NCI-H226 (cell line): Measurements from ENCODE around the gene PTPRN2.
A peak's percentile ranks its signal among the peaks of the same experiment; 100 is the strongest.
"Not testable (repeated sequence)": the region's sequence is repeated elsewhere in the genome, so short reads cannot be mapped to it uniquely, and the experiment has no call there.

Source experiments
- DNase-seq: peaks from one replicate; pipeline ENCODE4 v3.0.0-alpha.2; 2015

The PTPRN2 gene

DNA sequence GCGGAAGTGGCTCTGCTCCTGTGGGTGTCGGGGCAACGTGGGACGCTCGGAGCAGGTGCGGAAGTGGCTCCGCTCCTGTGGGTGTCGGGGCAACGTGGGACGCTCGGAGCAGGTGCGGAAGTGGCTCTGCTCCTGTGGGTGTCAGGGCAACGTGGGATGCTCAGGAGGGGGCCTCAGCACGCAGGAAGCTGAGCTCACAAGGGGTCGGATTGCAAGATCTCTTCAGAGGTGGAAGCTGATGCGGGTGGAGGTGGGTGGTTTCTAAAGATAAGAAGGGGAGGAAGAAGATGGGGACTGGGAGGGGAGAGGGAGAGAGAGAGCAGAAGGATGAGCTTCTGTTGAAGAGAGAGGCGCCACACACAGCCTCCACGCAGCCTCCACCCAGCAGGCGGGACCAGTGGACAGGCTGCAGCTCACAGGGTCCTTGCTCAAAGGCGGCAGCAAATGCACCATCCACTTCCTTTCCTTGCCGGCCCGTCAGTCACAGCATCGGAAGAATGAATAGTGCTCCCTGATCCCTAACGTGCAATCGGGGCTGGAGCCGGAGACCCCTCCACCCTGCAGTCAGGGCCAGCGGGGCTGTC, 78.7 kb downstream of the PTPRN2 start:
- DNase-seq, result no peak

DNA sequence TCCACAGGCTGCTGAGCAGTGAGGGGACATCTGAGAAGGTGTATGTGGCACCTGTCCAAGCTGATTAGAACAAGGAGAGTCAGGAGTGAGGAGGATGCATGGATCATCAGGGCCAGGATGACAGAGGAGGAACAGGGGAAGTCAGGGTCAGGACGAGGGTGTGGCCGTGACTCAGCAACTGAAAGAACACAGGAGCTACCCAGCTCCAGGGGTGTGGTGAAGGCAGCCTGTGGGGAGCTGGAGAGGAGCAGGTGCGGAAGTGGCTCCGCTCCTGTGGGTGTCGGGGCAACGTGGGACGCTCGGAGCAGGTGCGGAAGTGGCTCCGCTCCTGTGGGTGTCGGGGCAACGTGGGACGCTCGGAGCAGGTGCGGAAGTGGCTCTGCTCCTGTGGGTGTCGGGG, 79.3 kb downstream of the PTPRN2 start:
- DNase-seq, result not testable (repeated sequence)

DNA sequence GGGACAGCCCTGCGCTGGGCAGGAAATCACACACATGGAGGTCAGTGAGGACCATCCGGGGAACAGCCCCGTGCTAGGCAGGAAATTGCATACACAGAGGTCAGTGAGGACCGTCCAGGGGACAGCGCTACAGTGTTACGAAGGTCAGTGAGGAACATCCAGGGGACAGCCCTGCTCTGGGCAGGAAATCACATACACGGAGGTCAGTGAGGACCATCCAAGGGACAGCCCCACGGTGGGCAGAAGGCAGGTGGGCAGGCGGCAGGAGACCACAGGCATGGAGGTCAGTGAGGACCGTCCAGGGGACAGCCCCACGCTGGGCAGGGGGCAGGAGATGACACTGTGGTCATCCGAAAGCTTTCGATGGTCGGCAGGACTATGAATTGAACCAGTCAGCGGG, 79.7 kb downstream of the PTPRN2 start:
- DNase-seq, result no peak

DNA sequence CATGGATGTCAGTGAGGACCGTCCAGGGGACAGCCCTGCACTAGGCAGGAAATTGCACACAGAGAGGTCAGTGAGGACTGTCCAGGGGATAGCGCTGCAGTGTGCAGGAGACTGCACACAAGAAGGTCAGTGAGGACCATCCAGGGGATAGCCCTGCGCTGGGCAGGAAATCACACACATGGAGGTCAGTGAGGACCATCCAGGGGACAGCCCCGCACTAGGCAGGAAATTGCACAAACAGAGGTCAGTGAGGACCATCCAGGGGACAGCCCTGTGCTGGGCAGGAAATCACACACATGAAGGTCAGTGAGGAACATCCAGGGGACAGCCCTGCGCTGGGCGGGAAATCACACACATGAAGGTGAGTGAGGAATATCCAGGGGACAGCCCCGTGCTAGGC, 80.4 kb downstream of the PTPRN2 start:
- DNase-seq, result not testable (repeated sequence)

DNA sequence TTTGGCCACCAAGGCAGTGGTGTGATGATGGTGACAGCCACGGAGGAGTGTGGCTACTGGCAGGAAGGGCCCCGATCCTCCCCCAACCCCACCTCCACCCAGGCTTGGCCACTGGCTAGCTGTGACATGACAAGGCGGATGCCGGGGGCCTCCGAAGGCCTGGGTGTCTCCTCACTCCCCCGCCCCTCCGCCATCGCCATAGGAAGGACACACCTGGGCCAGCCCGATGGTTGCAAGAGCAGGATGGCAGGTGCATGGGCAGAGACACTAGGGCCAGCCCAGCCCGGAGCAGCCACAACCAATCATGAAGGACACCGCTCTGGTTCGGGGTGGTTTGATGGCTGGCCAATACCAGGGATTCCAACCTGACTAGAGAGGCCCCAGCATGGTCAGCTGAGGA, 81.0 kb downstream of the PTPRN2 start:
- DNase-seq, result no peak

DNA sequence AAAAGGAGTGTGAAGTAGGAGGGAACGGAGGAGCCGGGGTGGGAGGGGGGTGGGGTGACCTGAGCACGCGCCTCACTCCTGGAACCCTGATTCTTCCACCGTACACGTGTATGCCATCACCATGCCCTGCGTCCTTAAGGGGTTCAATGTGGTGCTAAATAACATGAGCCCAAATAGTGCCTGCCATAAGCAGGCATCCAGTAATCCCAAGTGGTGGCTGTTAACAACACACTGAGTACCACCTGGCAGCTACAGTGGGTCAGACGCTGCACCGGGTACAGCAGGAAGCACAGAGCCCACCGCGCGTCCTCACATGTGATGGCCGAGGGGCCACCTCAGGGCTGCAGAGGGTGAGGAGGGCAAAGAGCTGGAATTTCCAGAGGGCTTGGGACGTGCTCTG, 81.9 kb downstream of the PTPRN2 start:
- DNase-seq, result no peak

DNA sequence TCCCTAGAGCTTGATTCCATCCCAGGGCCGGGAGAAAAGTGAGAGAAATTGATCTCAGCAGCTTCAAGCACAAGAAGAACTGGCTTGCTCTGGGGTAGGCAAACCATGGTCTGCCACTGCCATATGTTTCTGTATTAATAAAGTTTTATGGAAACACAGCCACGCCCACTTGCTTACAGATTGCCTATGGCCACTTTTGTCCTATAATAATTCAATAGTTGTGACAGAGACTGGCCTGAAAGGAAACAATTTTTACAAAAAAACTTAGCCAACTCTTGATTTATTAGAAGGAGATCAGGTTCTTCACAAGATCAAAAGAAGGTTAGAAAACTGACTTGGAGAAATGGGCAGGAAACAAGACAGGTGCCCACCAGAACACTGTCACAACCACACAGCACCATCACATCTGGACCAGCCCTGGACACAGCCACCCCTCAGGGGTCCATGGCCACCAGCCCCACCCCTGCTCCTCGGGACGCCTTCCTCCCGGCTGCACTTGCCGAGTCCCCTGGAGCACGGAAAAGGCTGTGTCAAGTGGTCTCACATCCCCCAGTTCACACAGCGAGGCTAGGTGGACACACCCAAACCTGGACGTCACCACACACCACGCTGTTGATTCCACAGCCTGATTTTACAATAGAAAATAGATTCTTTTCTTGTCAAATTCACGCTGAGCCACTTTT, 85.4 kb downstream of the PTPRN2 start:
- no peak for DNase-seq

DNA sequence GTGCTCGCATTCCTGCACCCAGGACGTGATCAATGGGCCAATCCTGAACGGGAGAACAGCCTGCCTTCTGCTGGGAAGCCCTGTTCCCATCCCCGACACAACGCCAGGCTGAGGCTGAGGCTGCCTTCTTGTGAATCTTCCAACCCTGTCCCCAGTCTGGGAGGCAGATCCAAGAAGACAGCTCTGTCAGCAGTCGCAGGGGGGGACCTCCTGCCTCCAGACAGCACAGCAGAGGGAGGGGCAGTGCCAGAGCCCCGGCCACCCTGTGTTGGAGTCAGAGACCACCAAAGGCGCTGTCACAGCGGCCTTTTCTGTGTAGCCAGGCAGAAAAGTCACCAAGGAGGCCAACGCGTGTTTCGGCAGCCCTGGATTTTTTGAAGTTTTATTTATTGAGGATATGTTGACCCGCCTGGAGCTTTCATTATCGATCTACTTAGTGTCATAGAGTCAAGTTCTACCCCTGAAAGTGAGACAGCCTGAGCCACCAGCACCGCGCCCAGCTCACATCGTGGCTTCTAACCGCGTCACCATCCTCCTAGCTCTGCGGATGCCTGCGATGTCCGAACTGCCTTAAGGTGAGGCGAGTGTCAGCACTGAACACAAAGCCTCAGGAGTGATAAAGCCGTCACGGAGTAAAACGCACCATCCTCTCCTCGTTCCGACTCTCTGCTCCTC, 86.1 kb downstream of the PTPRN2 start:
- no peak for DNase-seq

DNA sequence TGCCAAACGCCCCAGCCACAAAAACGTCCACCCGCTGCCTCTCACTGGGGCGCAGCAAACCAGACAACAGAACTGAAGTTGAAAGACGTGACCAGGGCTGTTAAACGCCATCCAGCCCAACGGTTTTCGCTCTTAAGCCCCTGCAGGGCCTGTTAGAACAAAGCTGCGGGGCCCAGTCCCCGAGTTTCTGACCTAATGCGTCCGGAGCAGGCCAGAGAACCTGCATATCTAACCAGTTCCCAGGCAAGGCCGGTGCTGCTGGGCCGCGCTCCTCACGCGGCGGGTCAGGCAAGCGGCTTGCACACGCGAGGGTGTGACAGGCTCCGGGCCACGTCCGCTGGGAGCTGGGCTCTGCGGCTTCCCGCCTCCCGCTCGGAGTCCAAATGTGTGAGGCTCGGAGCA, 87.0 kb downstream of the PTPRN2 start:
- no peak for DNase-seq

DNA sequence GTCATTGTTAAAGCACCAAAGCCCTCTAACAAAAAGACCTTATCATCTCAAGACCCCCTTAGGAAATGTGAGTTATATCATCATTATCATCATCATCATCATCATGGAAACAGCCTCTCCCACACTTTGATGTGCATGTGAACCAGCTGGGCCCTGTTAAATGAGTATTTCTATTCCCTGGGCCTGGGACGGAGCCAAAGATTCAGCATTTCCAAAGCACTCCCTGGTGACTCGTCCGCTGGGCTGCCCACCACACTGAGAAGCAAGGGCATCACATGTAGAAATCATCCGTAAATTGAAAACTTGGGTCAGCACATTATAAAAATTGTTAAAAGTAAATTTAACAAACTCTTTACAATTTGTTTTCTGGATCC, 88.6 kb downstream of the PTPRN2 start:
- no peak for DNase-seq

DNA sequence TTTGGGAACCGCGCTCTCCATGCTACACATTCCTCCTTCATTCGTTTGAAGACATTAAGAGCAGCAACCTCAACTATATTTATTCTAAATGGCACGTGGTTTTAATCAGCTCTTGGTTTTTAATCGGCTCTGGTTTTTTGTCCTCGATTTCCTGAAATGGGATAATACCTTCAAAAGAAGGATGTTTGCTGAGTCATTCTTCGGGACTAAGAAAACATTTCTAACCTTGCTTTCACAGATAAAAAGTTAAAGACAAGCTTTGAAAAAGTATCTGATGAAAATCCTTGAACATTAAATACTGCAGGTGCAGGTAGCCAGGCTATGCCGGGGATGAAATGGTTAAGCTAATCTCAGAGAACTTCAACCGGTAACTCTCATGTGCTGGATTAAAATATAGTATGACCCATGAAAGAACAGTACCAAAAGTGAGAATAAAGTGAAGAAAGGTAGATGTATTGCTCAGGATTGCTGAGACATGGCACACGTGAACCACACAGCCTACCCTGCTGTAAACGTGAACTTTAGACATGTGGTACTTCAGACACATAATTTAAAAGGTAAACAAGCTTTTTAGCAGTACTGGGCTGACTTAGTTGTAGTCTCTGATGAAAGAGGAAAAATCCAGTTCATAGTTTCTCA, 89.1 kb downstream of the PTPRN2 start:
- no peak for DNase-seq

DNA sequence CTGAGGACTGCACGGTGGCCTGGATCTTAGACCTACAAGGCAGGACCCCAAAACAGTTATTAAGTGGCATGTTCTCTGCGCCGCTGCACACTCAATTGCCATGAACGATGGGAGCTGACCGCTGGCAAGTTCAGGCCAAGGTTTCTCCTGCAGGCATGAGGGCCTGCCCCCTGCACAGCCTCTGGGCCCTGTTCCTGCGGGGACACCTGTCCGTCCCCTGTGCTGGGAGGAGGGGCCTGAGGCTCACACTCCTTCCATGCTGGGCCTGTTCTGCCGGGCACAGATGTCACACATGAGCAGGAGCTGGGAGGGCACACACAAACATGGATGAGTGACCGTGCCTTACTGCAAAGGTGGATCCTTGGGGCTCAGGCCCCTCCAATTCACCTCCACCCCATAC, 90.0 kb downstream of the PTPRN2 start:
- DNase-seq, result no peak

DNA sequence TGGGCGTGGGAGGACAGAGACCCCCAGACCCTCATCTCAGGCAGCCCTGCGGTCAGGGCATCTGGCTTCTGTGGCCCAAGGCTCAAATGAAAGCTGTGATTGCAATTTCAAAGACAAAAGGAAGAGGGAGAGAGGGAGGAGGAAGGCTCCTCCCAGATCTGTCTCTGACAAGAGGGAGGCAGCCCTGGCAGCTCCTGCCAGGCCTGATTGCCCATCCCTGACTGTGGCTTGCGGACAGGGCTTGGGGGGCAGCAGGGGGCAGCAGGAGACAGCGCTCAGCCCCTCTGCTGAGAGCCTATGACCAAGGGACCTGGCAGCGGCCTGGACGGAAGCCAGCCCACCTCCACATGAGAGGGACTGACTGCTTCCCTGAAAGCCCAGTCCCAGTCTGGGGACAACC, 91.8 kb downstream of the PTPRN2 start:
- peak; percentile 21 for DNase-seq

DNA sequence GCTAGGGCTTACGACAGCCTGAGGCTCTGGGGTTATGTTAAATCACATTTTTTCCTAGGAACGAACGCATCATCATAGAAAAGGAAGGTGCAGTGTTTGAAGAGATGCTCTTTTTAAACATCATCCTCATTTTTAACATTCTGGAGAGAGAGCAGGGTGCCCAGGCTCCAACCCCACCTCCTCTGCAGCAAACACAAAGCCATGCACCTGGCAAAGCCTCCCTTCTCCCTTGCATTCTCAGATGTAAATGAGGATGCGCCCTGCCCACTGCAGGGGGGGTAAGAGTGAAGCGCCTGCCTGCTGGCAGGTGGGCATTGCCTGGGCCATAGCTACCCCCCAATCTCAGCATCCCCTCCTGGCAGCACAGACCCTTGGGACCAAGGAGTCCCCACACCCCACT, 92.4 kb downstream of the PTPRN2 start:
- DNase-seq, result no peak

DNA sequence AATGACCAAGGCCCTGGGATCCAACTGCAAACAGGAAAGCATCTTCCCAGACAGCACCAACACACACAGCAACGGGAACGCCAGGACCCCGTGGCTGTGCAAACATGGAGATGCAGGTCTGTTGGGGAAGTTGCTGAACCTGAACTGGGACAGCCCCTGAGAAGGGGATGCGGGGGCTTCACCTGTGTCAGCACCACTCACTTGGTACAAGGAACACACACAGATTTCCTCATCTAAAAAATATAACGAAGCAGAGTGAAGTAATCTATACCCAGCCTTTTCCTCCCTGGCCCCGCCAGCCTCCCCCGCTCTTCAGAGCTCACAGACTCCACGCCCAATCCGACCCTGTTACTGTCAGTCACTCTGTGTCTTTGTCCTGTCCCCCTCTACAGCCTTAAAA, 93.0 kb downstream of the PTPRN2 start:
- DNase-seq, result no peak

DNA sequence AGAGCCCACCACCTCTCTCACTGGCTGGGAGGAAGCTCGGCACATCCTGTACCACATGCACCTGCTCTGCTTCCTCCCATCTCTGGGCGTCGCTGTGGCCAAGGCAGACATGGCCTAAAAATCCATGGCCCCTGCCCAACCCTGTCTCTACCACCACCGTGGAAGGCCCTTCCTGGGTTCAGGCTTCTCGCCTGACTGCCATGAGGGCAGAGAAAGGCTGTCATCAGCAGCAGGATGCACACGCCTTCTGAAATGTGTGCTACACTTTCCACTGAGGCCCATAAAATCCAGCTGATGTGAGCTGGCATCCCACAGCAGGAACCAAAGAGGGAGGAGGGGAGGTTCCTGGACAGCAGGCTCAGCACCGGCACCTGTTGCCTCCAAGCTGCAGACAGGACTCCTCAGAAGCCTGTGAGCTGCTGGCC, 93.4 kb downstream of the PTPRN2 start:
- no peak for DNase-seq

DNA sequence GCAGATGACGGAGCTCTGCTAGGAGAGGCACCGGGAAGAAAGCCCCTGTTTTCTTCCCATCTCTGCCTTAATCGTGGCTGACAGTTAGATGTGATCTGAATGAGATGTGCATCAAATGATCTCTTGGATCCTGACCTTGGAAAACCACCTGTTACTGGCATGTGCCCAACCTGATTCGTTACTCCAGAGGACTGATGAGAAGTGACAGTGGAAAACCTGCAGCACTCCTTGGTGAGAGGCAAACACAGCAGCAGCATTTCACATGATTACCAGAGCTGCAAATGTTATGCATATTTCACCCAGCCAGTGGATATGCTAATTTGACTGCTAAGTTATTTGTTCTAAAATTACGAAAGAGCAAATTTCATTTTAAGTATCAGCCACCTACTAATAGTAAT, 95.3 kb downstream of the PTPRN2 start:
- no peak for DNase-seq

DNA sequence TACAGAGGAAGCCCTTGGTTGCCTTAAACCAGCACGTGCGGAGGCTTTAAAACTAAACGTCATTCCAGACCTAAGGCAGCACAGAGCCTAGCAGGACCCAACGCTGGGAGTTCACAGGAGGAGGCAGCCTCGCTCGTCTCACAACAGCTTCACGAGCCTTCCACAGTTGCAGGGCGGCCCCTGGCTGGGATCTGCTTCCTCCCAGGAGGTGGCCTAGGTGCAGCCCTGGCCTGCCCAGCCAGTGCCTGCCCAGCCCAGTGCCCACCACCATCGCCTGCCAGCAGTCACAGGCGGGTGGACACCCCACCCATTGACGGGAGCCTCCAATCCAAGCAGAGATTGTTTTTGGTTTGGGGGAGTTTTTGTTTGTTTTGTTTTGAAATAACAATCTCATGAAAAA, 96.5 kb downstream of the PTPRN2 start:
- DNase-seq, result no peak

DNA sequence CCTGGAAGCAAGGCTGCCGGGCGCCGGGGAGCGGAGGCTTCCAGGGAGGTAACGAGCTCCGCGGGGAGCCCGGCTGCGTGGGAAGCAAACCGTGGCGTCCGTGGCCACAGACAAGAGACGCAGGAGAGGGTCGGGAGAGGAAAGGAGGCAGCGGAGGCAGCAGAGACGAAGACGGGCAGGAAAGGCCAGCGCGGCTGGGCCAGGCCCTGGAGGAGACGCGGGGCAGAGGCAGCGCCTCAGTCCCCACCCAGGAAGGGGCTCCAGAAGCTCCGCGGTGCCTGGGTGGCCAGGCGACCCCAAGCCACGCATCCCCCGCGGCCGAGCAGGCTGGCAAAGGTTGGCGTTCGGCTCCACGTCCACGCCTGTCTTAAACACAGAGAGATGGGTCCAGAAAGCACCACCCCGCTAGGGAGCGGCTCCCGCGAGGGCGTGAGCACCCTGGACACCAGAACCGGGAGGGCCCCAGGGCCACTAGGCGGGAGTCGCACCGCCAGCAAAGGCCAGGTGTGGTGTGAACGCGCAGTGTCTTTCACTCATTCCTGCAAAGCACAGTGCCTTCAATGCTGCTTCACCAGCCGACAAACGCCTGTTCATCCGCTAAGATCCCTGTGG, 97.3 kb downstream of the PTPRN2 start:
- no peak for DNase-seq

DNA sequence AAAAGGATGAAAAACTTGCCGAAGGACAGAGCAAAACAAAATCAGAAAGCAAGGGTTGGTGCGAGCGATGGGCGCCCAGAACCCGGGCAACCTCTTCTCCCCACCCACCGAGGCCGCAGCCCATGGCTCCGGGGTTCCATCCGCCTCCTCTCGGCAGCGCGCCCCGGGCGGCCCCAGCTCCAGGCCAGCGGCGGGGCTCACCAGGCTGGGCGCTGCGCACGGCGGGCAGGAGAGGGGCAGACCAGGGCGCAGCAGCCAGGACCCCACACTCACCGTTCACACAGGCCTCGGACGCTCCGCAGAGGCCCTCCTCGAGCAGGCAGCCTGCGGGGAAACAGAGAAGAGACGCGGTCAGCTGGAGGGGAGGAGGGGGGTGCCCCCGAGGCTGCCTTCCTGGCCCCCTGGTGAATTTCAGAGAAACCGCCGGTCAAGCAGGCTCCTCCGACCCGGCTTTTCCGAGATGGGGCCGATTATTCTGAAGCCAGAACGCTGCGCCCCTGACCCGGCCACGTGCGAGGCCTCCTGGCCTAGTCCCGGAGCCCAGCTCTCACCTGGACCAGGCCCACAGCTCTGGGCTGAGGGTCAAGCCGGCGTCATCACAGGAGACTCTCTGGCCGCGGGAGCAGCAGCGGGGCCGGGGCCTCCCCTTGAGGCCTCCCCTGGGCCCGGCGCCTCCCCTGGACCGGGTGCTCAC, 98.0 kb downstream of the PTPRN2 start:
- DNase-seq, result no peak

DNA sequence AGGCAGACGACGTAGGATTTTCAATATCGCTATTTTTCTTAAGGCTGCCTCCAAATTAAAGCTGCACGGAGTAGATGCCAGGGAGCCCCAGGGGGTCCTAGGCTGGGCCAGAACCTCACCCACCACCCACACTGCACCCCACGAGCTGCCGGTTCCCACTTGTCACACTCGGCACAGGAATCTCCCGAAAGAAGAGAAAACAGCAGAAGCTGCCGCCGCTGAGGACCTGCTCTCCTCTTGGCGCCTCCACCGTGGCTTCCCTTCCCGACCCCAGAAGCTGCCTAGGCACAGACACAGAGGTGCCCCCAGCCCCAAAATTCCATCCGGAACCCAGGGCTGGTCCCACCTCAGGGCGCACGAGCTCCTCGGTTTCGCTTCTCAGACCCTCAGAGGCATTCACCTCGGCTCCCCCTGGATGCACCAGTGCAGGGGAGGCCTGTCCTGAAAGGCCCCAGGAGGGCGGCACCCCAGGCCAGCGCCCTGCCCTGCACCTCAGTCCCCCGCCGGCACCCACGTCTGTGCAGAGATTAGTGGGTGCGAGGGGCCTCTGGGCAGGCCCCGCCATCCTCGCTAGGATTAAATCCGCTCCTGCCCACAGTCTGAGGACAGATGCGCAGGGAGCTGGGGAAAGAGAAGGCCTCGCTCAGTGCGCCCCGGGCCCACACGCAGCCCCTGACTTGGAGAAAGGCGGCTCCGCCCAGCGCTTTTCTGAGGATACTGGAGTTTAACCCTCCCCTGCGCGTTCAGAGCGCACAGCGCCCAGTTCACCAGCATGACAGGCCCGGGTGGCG, 99.2 kb downstream of the PTPRN2 start:
- DNase-seq, result no peak

DNA sequence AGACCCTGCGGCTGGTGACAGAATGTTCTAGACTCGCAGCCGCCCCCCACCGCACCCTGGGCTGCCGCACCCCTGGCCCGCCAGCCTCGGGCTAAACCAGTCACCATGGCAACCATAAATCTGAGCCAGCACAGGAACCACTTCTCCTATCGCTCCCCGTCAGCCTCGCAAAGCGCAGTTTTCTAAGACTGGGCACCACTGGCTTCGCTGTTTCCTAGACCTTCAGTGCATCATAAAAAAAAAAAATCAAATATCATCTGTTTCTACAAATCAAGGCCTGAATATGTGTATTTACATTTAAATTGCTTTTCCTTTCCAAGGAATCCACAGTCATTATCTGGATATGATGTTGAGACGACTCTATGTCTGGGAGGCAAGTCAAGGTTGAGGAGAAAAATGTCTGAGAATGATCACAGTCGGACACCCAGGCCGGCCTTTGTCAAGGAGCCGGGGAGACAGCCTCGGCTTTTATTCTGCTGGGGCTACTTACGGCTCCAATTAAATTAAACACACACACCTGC, 99.9 kb downstream of the PTPRN2 start:
- no peak for DNase-seq
